Activated CD4-positive, CD25-positive, alpha-beta regulatory T cell treated with anti-CD3 and anti-CD28 coated beads, Interleukin-2, amount 50 U/mL, for 24 hours (primary cell): ENCODE measurements around the gene PLA2G4A.

ENCODE experiments used
- ATAC-seq, 2 donors: fragments of 150-1000 bp; cut with Tn5 transposase; one replicate each; pipeline ENCODE4 v1.10.0; 2021; ENCODE audit warnings: mild to moderate bottlenecking in 1 of 2, moderate library complexity in 1 of 2

PLA2G4A gene

GRCh38 chr1:186923486-186923885 is 94.7 kb downstream of the PLA2G4A start:
- ATAC-seq = no peak

- no peak for ATAC-seq
Observed at GRCh38 chr1:186925881-186926669, 97.3 kb downstream of the PLA2G4A start.

GRCh38 chr1:186927884-186928283 is 99.1 kb downstream of the PLA2G4A start:
- ATAC-seq = no peak

- ATAC-seq = no peak
Observed at GRCh38 chr1:186930238-186930637, 101.5 kb downstream of the PLA2G4A start.

GRCh38 chr1:186937016-186937670 is 108.4 kb downstream of the PLA2G4A start:
- ATAC-seq = no peak

GRCh38 chr1:186943891-186944686 is 115.3 kb downstream of the PLA2G4A start:
- no peak for ATAC-seq

- ATAC-seq = no peak
Observed at GRCh38 chr1:186945146-186945545, 116.4 kb downstream of the PLA2G4A start.

- ATAC-seq = no peak
Observed at GRCh38 chr1:186948535-186948934, 119.8 kb downstream of the PLA2G4A start.

GRCh38 chr1:186949173-186949572 is 120.4 kb downstream of the PLA2G4A start:
- no peak for ATAC-seq

GRCh38 chr1:186950547-186950946 is 121.8 kb downstream of the PLA2G4A start:
- no peak for ATAC-seq

- ATAC-seq = no peak
Observed at GRCh38 chr1:186953876-186954275, 125.1 kb downstream of the PLA2G4A start.

- ATAC-seq = no peak
Observed at GRCh38 chr1:186957314-186957713, 128.6 kb downstream of the PLA2G4A start.

- ATAC-seq = no peak
Observed at GRCh38 chr1:186958520-186958919, 129.8 kb downstream of the PLA2G4A start.

- ATAC-seq = no peak
Observed at GRCh38 chr1:186960861-186961260, 132.1 kb downstream of the PLA2G4A start.

GRCh38 chr1:186965847-186966246 is 137.1 kb downstream of the PLA2G4A start:
- ATAC-seq = no peak

- no peak for ATAC-seq
Observed at GRCh38 chr1:186966456-186966855, 137.7 kb downstream of the PLA2G4A start.

GRCh38 chr1:186967656-186968394 is 139.1 kb downstream of the PLA2G4A start:
- no peak for ATAC-seq

GRCh38 chr1:186974774-186975181 is 146.0 kb downstream of the PLA2G4A start:
- ATAC-seq = no peak

- ATAC-seq = no peak
Observed at GRCh38 chr1:186975220-186975619, 146.5 kb downstream of the PLA2G4A start.

GRCh38 chr1:186976700-186977099 is 148.0 kb downstream of the PLA2G4A start:
- no peak for ATAC-seq

- ATAC-seq = no peak
Observed at GRCh38 chr1:186977266-186977957, 148.7 kb downstream of the PLA2G4A start.
